OCI-LY1 (cell line): ENCODE data around the gene ATP8B3.

ENCODE experiments used
- EZH2 ChIP-seq: fragments of 200-600 bp; sonication (generic), shearing (Covaris generic); IDR thresholded peaks from 2 replicates; pipeline ENCODE4 v1.8.0; 2017; ENCODE audit warnings: borderline replicate concordance, mixed run types, mild to moderate bottlenecking, antibody characterized with exemption, low read length, moderate library complexity, mixed read lengths
- TF ChIP-seq, protein P1 (sequence below): fragments of 200-600 bp; sonication (generic), shearing (Covaris generic); IDR thresholded peaks from 2 replicates; pipeline ENCODE4 v1.5.1; 2017; ENCODE audit warnings: mild to moderate bottlenecking, antibody characterized with exemption, low read length, moderate library complexity, mixed read lengths

DNA sequence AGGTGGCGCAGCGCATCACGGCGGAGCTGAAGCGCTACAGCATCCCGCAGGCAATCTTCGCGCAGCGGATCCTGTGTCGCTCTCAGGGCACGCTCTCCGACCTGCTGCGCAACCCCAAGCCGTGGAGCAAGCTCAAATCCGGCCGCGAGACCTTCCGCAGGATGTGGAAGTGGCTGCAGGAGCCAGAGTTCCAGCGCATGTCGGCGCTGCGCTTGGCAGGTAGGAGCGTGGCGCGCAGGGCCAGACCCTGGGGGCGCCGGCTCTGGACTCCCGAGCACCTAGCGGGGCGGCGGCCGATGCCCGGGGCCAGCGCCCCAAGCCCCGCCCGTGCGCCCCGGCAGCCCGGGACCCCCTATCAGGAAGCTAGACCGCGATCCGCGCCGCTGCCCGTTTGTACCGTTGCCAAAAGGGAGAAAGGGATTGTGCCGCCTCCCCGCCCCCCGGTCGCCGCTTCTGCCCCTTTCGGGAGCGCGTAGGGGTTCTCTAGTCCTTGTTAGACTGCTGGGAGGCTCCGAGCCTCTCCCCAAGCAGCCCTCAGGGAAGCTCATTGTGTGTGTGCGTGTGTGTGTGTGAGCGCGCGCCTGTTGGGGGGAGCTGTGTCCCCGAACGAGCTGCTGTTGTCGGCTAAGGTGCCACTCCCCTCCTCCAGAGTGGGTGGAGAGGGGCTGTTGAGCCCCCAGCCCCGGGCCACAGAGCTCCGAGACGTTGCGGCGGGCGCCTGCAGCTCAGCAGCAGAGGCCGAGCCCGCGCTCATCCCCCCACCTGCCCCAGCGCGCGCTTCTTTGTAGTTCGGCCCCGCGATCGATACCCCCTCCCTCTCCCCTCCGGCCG is 57.2 kb downstream of the ATP8B3 start:
- TF ChIP-seq, protein P1, sequence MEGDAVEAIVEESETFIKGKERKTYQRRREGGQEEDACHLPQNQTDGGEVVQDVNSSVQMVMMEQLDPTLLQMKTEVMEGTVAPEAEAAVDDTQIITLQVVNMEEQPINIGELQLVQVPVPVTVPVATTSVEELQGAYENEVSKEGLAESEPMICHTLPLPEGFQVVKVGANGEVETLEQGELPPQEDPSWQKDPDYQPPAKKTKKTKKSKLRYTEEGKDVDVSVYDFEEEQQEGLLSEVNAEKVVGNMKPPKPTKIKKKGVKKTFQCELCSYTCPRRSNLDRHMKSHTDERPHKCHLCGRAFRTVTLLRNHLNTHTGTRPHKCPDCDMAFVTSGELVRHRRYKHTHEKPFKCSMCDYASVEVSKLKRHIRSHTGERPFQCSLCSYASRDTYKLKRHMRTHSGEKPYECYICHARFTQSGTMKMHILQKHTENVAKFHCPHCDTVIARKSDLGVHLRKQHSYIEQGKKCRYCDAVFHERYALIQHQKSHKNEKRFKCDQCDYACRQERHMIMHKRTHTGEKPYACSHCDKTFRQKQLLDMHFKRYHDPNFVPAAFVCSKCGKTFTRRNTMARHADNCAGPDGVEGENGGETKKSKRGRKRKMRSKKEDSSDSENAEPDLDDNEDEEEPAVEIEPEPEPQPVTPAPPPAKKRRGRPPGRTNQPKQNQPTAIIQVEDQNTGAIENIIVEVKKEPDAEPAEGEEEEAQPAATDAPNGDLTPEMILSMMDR: no peak
- TF ChIP-seq EZH2: no peak
